Heart left ventricle (tissue), 16 donors: ENCODE results near the gene ZNF576. TPM values are rescaled to one million over a fixed set of nuclear protein-coding genes. Genes with fewer than 3 reads are reported as not detected.

Experiments used
- ATAC-seq, 4 donors: fragments of 200-7000 bp; cut with Tn5 transposase; one replicate each; pipeline ENCODE4 v1.9.1; 2020 to 2022; ENCODE audit warnings: moderate library complexity in 4 of 4, mild to moderate bottlenecking in 3 of 4, moderate number of reproducible peaks in 1 of 4
- DNase-seq, 5 donors: peaks; one replicate each; pipeline ENCODE4 v3.0.0-alpha.2; 2020
- H3K27ac ChIP-seq, 12 donors: fragments of 200-600 bp; sonication (generic) in 4 of 12; one replicate each; pipeline versions ENCODE4 v1.5.0 to v1.8.0; 2016 to 2022; ENCODE audit warnings: mild to moderate bottlenecking in 2 of 12
- H3K27me3 ChIP-seq, 9 donors: fragments of 200-600 bp; sonication (generic) in 2 of 9; one replicate each; pipeline versions ENCODE4 v1.5.1 to v1.8.0; 2016 to 2022; ENCODE audit warnings: mild to moderate bottlenecking in 3 of 9
- H3K36me3 ChIP-seq, 9 donors: fragments of 200-600 bp; sonication (generic) in 2 of 9; one replicate each; pipeline versions ENCODE4 v1.5.0 to v1.8.0; 2018 to 2022; ENCODE audit warnings: mild to moderate bottlenecking in 2 of 9
- H3K4me1 ChIP-seq, 12 donors: fragments of 200-600 bp; sonication (generic) in 4 of 12; one replicate each; pipeline versions ENCODE4 v1.5.0 to v1.8.0; 2016 to 2022; ENCODE audit warnings: mild to moderate bottlenecking in 3 of 12
- H3K4me3 ChIP-seq, 12 donors: fragments of 200-600 bp; sonication (generic) in 4 of 12; one replicate each; pipeline versions ENCODE4 v1.5.0 to v1.8.0; 2017 to 2022; ENCODE audit warnings: mild to moderate bottlenecking in 9 of 12, moderate library complexity in 4 of 12
- H3K9me3 ChIP-seq, 12 donors: fragments of 200-600 bp; sonication (generic) in 4 of 12; one replicate each; pipeline versions ENCODE4 v1.5.0 to v1.8.0; 2016 to 2022; ENCODE audit warnings: mild to moderate bottlenecking in 1 of 12
- POLR2A ChIP-seq, 2 donors: fragments of 450-650 bp; IDR thresholded peaks; one replicate each; pipeline ENCODE4 v1.6.1; 2017; ENCODE audit warnings: antibody characterized with exemption in 2 of 2, mild to moderate bottlenecking in 2 of 2, moderate library complexity in 2 of 2
- WGBS, 4 donors: extraction: QIAGEN DNeasy Blood & Tissue Kit in 2 of 4; methylation state at CpG; one replicate each; pipeline versions ENCODE4 v1.1.5 to v1.1.7; 2013 to 2018; 5-methylcytosine and 5-hydroxymethylcytosine counted together
- intact Hi-C, 10 donors: fragments of 100-400 bp; cut with DNase I; formaldehyde crosslinking; loops; one replicate each; pipeline versions ENCODE4 v1.11.1 to v1.14.2; 2022
- polyA plus RNA-seq, 2 donors: library from polyadenylated mRNA; stranded (reverse); fragments of 200-250 nt; gene quantifications; one replicate each; pipeline ENCODE4 v1.2.3, GENCODE V29; 2013
- total RNA-seq, 9 donors: library from RNA; depleted of rRNA in 2 of 9; stranded (reverse); fragments of >200 nt in 2 of 9; fragmentation: NEBNext Ultra II Directional in 3 of 9; extraction: Animal tissue kit (Norgen Biotek cat#: 25700) in 3 of 9; gene quantifications; one replicate each; pipeline versions ENCODE4 v1.1.0 to v1.2.4, GENCODE V29; 2016 to 2023
- TF ChIP-seq, protein P1 (sequence below), 12 donors: fragments of 200-600 bp; sonication (generic) in 4 of 12; IDR thresholded peaks; one replicate each; pipeline versions ENCODE4 v1.5.0 to v1.8.0; 2018 to 2022; ENCODE audit warnings: antibody characterized with exemption in 12 of 12, mild to moderate bottlenecking in 5 of 12
- donor health status: ischemic (EF 13 %, LVEDD 7.1; RV severe dilation, severe dysfunction).
- donor health status: healthy with polysubstance abuse.
- donor health status: DM: no; HTN: yes; CAD: no.
- donor health status: DM: no; HTN: no; CAD: no.
- donor health status: ischemic (EF 25% LVEDD 6.9; RV normal size, moderate dysfunction).
- donor health status: ischemic (EF 25% LVEDD 5.7; RV mildly dilated, moderate dysfunction).
- donor health status: healthy.
- donor health status: DM: yes; HTN: yes; CAD: no.
- donor health status: ischemic (EF 35%, LVEDD 5.7; RV mildly dilated, moderate dysfunction).
- donor health status: nonischemic (EF 11% LVEDD 7.7; RV severe dilation, severe dysfunction).
- donor health status: DM: yes; HTN: yes; CAD: no.
- donor health status: PGD.
- donor health status: ischemic (EF 29% LVEDD 5.4; RV normal size, mild dysfunction).
- donor health status: nonischemic (EF 23%, LVEDD 6.1; RV moderate dilation, normal function).

The ZNF576 gene
- total and polyA plus RNA-seq, 11 donors = 8.9 to 22.4 (median 11.8) TPM

DNA sequence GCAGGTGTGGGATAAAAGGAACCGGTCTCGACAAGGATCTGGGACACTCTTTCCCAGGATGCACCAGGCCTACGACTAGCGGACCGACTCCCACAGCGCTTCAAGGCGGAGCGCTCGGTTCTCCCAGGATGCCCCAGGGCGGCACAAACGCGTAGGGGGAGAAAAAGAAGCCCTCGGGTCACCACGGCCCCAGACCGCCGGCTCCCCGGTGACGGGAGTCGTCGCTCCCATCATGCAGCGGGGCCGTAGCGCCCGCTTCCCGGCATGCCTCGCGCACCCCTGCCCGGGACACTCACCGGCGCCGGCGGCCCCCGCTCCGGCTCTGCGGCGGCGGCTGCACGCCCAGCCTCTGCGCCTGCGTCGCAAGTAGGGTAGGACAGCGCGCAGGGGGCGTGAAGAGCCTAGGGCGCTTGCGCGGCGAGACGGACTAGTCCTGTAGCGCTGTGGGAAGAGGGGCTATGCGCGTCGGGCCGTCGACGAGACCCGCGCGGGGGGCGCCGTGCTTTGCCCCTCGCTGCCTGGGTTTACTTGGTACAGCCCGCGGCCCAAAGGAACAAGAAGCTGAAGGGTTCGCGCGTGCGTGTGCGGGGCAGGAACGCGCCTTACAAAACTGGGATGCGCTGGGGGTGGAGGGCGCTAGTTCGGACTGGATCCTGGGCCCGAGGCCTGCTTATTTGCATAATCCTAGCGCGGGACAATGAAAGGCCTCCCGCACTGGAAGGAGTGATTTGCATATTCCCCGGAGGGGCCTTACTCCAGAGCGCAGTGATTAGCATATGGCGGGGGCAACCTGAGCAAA, 23.1 kb downstream of the ZNF576 start, which contains the start of gene ZNF428:
TSS of gene ZNF428 (minus strand) at position 368 of the 799 bp plus-strand sequence. CDS start 5,325 bp downstream, outside the sequence.
- DNase-seq = peak; percentile 86 to 94 (median 91)
- Histone ChIP-seq H3K27me3 (no peaks in the 10 kb centered on the region), H3K36me3 (no peaks in the 10 kb centered on the region), H3K4me1 (peaks cover 0 to 23% (median 13%) of the 10 kb centered on the region in 12 donors), H3K9me3 (no peaks in the 10 kb centered on the region), H3K27ac (peak within 1 kb of the TSS; percentile 87 to 99 (median 96)), H3K4me3 (peak within 1 kb of the TSS; percentile 48 to 98 (median 76))
- WGBS, 4 donors = 0% methylated on average over 42 to 81 of the region's 81 CpGs
- TF ChIP-seq, protein P1, sequence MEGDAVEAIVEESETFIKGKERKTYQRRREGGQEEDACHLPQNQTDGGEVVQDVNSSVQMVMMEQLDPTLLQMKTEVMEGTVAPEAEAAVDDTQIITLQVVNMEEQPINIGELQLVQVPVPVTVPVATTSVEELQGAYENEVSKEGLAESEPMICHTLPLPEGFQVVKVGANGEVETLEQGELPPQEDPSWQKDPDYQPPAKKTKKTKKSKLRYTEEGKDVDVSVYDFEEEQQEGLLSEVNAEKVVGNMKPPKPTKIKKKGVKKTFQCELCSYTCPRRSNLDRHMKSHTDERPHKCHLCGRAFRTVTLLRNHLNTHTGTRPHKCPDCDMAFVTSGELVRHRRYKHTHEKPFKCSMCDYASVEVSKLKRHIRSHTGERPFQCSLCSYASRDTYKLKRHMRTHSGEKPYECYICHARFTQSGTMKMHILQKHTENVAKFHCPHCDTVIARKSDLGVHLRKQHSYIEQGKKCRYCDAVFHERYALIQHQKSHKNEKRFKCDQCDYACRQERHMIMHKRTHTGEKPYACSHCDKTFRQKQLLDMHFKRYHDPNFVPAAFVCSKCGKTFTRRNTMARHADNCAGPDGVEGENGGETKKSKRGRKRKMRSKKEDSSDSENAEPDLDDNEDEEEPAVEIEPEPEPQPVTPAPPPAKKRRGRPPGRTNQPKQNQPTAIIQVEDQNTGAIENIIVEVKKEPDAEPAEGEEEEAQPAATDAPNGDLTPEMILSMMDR (IDR thresholded peaks at IDR 0.05) = peak in 2 of 12 donors; percentile 9
- TF ChIP-seq POLR2A (IDR thresholded peaks at IDR 0.05) = peak in 1 of 2 donors; percentile 77
- ATAC-seq = peak; percentile 86 to 96 (median 94)
- intact Hi-C loops = loop anchor here in 2 of 10 donors (1.0 to 2.0 kb wide), 2 partner anchors 23 to 49 kb away; partner anchors contain the start of genes IRGQ (in 1 of the 2) and ZNF576 (in 1 of the 2)

DNA sequence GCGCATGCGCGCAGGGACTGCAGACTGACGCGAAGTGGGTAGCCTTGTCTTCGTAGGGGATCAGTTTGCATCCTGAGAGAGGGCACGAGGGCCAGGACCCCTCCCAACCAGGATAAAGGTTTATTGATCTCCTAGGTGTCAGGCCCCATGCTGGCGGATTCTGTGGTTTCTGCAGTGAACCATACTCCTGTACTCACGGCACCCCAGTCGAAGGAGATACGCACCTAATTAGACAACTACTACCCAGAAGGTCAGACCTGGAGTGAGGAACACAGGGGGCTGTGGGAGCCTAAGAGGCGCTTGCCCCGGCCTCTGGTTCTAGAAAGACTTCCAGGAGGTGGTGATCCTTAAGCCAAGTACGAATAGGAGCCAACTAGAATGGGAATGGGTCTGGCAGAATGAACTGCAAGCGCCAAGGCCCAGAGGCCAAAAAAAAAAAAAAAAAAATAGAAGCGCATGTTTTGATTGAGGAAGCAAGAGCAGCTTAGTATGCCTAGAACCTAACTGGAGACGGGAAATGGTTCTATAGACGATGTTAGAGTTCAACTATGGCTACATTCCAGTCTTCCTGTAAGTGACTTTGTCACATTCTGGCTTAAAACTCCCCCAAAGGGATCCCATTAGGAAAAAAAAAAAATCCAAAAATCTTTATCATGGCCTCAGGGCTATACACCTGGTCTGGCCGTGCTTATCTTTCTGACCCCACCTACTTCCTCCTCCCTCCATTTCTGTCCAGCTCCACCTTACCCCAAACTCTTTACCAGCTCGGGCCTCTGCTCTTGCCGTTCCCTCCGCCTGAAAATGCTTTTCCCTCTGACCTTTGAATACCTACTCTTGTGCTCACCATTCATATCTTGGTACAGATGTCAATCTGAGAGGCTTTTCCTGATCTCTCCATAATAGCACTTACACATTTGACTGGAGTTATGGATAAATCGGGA, 23.9 kb downstream of the ZNF576 start:
- intact Hi-C loops = no loop called here
- 47 to 52% (median 48%) methylated on average over 23 of the region's 23 CpGs for WGBS, 4 donors
- no peak for DNase-seq
- Histone ChIP-seq H3K36me3 (no peaks in the 10 kb centered on the region), H3K9me3 (no peaks in the 10 kb centered on the region), H3K4me1 (peaks cover 0 to 18% (median 13%) of the 10 kb centered on the region in 12 donors), H3K4me3 (peak overlapping the region; percentile 48 to 98 (median 76)), H3K27ac (peak overlapping the region; percentile 87 to 99 (median 96)), H3K27me3 (peaks cover 0 to 2% (median 0%) of the 10 kb centered on the region in 9 donors)
- peak in 1 of 4 donors; percentile 11 for ATAC-seq
- no peak for TF ChIP-seq POLR2A (IDR thresholded peaks at IDR 0.05)
- TF ChIP-seq, protein P1 (IDR thresholded peaks at IDR 0.05) = no peak

DNA sequence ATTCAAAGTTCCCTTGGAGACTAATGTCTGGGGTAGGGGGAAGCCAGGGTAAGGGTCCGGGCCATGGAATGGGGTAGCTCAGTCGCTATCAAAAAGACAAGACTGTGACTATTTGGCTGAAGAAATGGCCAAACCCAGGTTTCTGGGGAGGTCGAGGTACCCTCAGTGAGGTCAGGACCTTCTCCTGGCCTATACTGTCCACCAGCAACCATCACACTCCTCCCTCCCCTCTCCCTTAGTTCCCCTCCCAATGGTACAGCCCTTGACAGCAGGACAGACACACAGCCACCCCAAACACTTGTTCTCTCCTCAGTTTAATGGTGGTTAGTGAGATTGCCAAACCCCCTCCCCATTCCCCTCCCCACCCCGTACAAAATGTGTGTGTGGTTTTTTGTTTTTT, 25.7 kb downstream of the ZNF576 start:
- DNase-seq = no peak
- WGBS, 4 donors = 59 to 85% (median 72%) methylated on average over 4 of the region's 4 CpGs
- H3K9me3 ChIP-seq = no peaks in the 10 kb centered on the region
- no peak overlapping the region for H3K4me3 ChIP-seq
- H3K27me3 ChIP-seq = peaks cover 0 to 2% (median 0%) of the 10 kb centered on the region in 9 donors
- intact Hi-C loops = no loop called here
- H3K4me1 ChIP-seq = peaks cover 0 to 18% (median 13%) of the 10 kb centered on the region in 12 donors
- no peak for ATAC-seq
- H3K27ac ChIP-seq = no peak overlapping the region
- TF ChIP-seq POLR2A (IDR thresholded peaks at IDR 0.05) = no peak
- TF ChIP-seq, protein P1 (IDR thresholded peaks at IDR 0.05) = no peak
- H3K36me3 ChIP-seq = no peaks in the 10 kb centered on the region
